ENCODE measurements around the gene HIP1R. TPM values are rescaled to one million over a fixed set of nuclear protein-coding genes. Genes with fewer than 3 reads are reported as not detected.

Gene HIP1R
- polyA plus RNA-seq, 1 experiment = 12.8 TPM

DNA sequence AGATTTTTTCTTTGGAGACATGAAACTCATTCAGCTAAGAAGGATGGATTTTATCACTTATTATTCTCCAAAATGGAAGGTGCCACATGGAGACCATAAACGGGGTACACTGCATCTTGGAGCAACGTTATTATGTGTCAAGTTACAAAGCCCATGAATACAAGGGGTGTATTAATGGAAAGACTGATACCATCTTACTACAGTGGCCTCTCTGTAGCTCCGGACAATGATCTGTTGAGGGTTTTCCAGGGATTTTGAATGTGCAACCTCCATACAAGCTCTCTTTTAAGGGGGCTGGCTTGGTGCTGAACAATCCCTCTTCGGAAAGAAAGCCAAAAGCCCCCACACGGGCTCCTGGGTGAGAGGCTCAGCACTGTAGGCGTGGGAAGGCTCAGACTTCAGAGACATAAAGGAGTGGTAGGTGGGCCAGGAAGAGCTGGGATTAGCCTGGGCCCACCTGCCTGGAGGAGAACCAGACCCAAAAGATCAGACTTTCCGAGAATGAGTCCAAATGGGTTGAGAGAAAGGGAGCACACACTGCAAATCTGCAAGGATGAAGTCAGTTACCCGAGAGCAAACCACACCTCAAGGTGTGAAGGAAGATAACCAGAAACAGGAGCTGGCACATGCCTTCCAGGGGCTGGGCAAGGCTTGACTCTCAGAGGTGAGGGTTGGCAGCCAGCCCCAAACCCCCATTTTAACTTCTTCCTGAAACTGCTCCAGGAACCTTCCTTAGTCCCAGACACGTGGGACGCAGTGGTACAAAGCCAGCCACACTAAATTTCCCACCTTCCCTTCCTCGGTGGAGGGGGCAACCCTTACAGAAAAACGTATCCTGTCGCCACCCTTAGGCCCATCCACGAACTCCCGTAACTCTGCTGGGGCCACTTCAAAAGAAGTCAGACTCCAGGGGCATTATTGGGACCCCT, 59.2 kb downstream of the HIP1R start:
- Histone ChIP-seq H3K36me3 (ENCODE audit: control insufficient read depth, insufficient read depth, low read length) (no peaks in the 10 kb centered on the region), H3K27me3 (ENCODE audit: control insufficient read depth, insufficient read depth, low read length) (no peaks in the 10 kb centered on the region), H3K4me3 (ENCODE audit: low read depth, low read length) (peak overlapping the region; percentile 92)
- no peak for DNase-seq (ENCODE audit: low read depth)
- no peak for TF ChIP-seq CTCF (IDR thresholded peaks at IDR 0.05; ENCODE audit: insufficient read depth, low read depth, low read length)
- ChIA-PET POLR2A (no interaction called here), CTCF (interaction anchor here (1.2 to 1.3 kb wide), 3 partner anchors 12 to 34 kb away, joined by 3 to 8 read pairs (median 5); no protein-coding TSS in a partner anchor)

GRCh38 chr12:122895320-122895703, 60.1 kb downstream of the HIP1R start:
- ChIA-PET CTCF (interaction anchor here (0.7 to 1.3 kb wide), 2 partner anchors 13 to 175 kb away, joined by 3 read pairs; no protein-coding TSS in a partner anchor), POLR2A (no interaction called here)
- no peak for DNase-seq (ENCODE audit: low read depth)
- H3K4me3 ChIP-seq (ENCODE audit: low read depth, low read length) = peak overlapping the region; percentile 92
- H3K36me3 ChIP-seq (ENCODE audit: control insufficient read depth, insufficient read depth, low read length) = no peaks in the 10 kb centered on the region
- H3K27me3 ChIP-seq (ENCODE audit: control insufficient read depth, insufficient read depth, low read length) = no peaks in the 10 kb centered on the region
- TF ChIP-seq CTCF (IDR thresholded peaks at IDR 0.05; ENCODE audit: insufficient read depth, low read depth, low read length) = no peak

DNA sequence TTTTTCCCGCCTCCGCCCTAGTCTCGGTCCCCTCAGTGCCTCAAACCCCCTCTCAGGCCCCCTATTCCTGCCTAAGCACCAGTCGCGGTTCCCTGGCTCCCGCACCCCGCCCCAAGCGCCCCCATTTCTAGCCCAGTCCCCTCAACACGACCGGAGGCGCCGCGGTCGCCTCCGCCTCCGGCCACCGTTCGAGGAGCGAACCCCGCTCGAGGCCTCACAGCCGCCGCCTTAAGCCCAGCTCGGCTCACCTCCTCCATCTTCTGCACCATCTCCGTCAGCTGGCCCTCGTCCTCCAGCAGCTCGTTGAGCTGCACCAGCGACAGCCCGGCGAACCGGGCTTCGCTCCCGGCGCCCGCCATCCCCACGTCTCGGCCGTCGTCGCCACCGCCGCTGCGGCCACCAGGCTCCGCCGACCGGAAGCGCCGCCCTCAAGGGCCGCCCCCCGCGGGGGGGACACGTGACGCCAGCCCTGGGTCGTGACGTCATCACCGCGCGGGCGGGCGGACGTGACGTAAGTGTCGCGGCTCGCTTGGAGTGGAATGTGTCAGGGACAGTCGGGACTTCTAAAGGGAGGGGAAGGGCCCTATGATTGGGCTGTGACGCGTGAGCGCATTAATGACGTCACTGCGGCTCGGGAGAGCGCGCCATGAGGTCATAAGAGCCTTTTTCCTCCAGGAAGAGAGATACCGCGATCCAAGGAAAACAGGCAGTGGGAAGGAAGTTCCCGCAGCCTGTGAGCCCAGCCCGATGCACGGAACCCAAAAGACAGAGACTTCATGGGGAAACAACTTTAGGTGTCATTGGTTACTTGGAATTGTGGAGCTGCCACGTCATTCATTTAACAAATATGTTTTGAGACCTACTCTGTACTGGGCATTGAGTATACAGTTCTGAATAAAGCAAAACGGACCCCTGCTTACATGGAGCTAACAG, 60.7 kb downstream of the HIP1R start, which contains the start of gene VPS37B:
VPS37B (minus strand) TSS at position 421 of the 933 bp plus-strand sequence; CDS start at position 359, 62 bp downstream.
- CTCF ChIA-PET = interaction anchor here (0.7 to 1.3 kb wide), 3 partner anchors 14 to 174 kb away, joined by 3 to 4 read pairs (median 3); no protein-coding TSS in a partner anchor
- Histone ChIP-seq H3K36me3 (ENCODE audit: control insufficient read depth, insufficient read depth, low read length) (no peaks in the 10 kb centered on the region), H3K27me3 (ENCODE audit: control insufficient read depth, insufficient read depth, low read length) (no peaks in the 10 kb centered on the region), H3K4me3 (ENCODE audit: low read depth, low read length) (peak within 1 kb of the TSS; percentile 92)
- DNase-seq (ENCODE audit: low read depth) = no peak
- POLR2A ChIA-PET = no interaction called here
- TF ChIP-seq CTCF (IDR thresholded peaks at IDR 0.05; ENCODE audit: insufficient read depth, low read depth, low read length) = no peak

GRCh38 chr12:122896662-122897061, 61.4 kb downstream of the HIP1R start:
- ChIA-PET POLR2A (no interaction called here), CTCF (interaction anchor here (0.6 to 2.1 kb wide), 3 partner anchors 17 to 36 kb away, joined by 3 to 7 read pairs (median 4); no protein-coding TSS in a partner anchor)
- no peak for TF ChIP-seq CTCF (IDR thresholded peaks at IDR 0.05; ENCODE audit: insufficient read depth, low read depth, low read length)
- Histone ChIP-seq H3K36me3 (ENCODE audit: control insufficient read depth, insufficient read depth, low read length) (no peaks in the 10 kb centered on the region), H3K27me3 (ENCODE audit: control insufficient read depth, insufficient read depth, low read length) (no peaks in the 10 kb centered on the region), H3K4me3 (ENCODE audit: low read depth, low read length) (no peak overlapping the region)
- no peak for DNase-seq (ENCODE audit: low read depth)
